Measurements from ENCODE around the gene CYB5R4.

DNA sequence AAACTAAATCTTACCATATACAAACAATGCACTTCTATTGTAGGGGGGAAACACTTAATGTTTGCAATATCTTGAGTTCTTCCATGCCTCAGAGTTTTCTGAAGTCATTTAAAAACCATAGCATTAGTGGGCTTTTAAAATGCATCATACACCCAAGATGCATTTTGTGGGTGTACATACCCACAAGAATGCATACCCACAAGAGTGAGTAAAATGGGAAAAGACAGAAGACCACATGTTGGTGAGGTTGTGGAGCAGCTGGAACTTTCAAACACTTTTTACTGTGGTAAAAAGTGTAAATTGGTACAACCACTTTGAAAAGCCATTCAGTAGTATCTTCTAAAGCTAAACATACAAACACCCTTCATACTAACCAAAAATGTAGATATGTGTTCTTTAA, 57.5 kb downstream of the CYB5R4 start:
- TF ChIP-seq TCF7 (IDR thresholded peaks at IDR 0.05; ENCODE audit: borderline replicate concordance), result no peak
- TF ChIP-seq, protein P1, sequence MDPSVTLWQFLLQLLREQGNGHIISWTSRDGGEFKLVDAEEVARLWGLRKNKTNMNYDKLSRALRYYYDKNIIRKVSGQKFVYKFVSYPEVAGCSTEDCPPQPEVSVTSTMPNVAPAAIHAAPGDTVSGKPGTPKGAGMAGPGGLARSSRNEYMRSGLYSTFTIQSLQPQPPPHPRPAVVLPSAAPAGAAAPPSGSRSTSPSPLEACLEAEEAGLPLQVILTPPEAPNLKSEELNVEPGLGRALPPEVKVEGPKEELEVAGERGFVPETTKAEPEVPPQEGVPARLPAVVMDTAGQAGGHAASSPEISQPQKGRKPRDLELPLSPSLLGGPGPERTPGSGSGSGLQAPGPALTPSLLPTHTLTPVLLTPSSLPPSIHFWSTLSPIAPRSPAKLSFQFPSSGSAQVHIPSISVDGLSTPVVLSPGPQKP (IDR thresholded peaks at IDR 0.05; ENCODE audit: low read depth, low read length), result no peak
- TF ChIP-seq TAF1 (IDR thresholded peaks at IDR 0.05; ENCODE audit: borderline replicate concordance, low read depth, low read length), result no peak
- no peak for TF ChIP-seq ZNF217 (IDR thresholded peaks at IDR 0.05)
- no peak for TF ChIP-seq KDM1A (IDR thresholded peaks at IDR 0.05; ENCODE audit: borderline replicate concordance)
- TF ChIP-seq EZH2 (IDR thresholded peaks at IDR 0.05; ENCODE audit: borderline replicate concordance, control insufficient read depth, low read depth, low read length), result no peak
- TF ChIP-seq, protein P2, sequence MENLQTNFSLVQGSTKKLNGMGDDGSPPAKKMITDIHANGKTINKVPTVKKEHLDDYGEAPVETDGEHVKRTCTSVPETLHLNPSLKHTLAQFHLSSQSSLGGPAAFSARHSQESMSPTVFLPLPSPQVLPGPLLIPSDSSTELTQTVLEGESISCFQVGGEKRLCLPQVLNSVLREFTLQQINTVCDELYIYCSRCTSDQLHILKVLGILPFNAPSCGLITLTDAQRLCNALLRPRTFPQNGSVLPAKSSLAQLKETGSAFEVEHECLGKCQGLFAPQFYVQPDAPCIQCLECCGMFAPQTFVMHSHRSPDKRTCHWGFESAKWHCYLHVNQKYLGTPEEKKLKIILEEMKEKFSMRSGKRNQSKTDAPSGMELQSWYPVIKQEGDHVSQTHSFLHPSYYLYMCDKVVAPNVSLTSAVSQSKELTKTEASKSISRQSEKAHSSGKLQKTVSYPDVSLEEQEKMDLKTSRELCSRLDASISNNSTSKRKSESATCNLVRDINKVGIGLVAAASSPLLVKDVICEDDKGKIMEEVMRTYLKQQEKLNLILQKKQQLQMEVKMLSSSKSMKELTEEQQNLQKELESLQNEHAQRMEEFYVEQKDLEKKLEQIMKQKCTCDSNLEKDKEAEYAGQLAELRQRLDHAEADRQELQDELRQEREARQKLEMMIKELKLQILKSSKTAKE (IDR thresholded peaks at IDR 0.05; ENCODE audit: low read depth, poor library complexity, severe bottlenecking), result no peak
- no peak for TF ChIP-seq MTA3 (IDR thresholded peaks at IDR 0.05; ENCODE audit: borderline replicate concordance, low read length)
- no peak for TF ChIP-seq POLR2A (IDR thresholded peaks at IDR 0.05; ENCODE audit: low read depth, low read length)
- TF ChIP-seq NR2C2 (IDR thresholded peaks at IDR 0.05; ENCODE audit: borderline replicate concordance, control insufficient read depth, insufficient read length, low read depth), result no peak
- TF ChIP-seq, protein P3, sequence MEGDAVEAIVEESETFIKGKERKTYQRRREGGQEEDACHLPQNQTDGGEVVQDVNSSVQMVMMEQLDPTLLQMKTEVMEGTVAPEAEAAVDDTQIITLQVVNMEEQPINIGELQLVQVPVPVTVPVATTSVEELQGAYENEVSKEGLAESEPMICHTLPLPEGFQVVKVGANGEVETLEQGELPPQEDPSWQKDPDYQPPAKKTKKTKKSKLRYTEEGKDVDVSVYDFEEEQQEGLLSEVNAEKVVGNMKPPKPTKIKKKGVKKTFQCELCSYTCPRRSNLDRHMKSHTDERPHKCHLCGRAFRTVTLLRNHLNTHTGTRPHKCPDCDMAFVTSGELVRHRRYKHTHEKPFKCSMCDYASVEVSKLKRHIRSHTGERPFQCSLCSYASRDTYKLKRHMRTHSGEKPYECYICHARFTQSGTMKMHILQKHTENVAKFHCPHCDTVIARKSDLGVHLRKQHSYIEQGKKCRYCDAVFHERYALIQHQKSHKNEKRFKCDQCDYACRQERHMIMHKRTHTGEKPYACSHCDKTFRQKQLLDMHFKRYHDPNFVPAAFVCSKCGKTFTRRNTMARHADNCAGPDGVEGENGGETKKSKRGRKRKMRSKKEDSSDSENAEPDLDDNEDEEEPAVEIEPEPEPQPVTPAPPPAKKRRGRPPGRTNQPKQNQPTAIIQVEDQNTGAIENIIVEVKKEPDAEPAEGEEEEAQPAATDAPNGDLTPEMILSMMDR (IDR thresholded peaks at IDR 0.05 in 2 of 3, conservative IDR thresholded peaks at IDR 0.05 in 1 of 3; ENCODE audit: control insufficient read depth in 2 of 3, extremely low read depth in 1 of 3, insufficient read depth in 1 of 3, low read depth in 3 of 3, low read length in 3 of 3), result no peak

Data from GM12878 (cell line).